ENCODE measurements around the gene FSD2.

DNA sequence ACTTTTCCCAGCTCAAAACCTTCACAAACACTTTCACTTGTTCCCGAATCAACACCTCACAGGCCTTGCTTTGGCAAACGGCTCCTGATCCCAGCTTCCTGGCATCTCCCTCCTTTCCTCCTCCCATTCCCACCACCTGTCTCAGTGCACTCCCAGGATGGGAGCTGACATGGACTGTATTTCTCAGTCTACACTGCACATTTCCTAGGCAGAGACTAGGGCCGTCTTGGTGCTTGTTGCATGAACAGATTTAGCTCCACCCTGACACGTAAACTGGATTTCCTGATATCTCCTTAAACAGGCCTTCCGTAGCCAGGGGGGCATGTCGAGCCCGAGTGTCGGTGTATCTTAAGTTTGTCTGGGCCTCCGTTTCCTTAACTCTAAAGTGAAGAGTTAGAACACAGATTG is 2.8 kb upstream of the FSD2 start:
- TF ChIP-seq CTCF (IDR thresholded peaks at IDR 0.05) (no peak), POLR2A (IDR thresholded peaks at IDR 0.05) (no peak)

Measured in esophagus squamous epithelium (tissue), 4 donors.